Measurements from ENCODE around the gene BRF1. TPM values are rescaled to one million over a fixed set of nuclear protein-coding genes. Genes with fewer than 3 reads are reported as not detected.
A peak's percentile ranks its signal among the peaks of the same experiment; 100 is the strongest.

Gene BRF1
- total RNA-seq, 1 donor from 2014 or later: 61.1 TPM

DNA sequence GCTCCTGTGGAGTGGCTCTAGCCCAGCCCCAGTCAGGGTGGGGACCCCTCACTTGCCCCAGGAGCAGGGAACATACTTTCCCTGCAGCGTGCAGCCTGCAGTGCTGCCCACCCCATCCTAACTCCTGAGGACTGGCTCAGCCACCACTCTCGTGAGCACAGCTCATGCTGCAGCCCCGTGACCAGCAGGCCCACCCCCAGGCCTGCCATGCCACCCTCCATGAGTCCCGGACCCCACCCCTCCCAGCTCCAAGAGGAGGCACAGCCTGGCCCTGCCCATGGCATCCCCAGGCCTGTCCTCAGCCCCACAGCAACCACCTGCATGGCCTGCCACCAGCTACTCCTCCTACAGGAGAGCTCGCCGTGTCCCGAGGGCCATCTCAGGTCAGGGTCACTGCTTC is 128.3 kb downstream of the BRF1 start:
- no peak for DNase-seq

DNA sequence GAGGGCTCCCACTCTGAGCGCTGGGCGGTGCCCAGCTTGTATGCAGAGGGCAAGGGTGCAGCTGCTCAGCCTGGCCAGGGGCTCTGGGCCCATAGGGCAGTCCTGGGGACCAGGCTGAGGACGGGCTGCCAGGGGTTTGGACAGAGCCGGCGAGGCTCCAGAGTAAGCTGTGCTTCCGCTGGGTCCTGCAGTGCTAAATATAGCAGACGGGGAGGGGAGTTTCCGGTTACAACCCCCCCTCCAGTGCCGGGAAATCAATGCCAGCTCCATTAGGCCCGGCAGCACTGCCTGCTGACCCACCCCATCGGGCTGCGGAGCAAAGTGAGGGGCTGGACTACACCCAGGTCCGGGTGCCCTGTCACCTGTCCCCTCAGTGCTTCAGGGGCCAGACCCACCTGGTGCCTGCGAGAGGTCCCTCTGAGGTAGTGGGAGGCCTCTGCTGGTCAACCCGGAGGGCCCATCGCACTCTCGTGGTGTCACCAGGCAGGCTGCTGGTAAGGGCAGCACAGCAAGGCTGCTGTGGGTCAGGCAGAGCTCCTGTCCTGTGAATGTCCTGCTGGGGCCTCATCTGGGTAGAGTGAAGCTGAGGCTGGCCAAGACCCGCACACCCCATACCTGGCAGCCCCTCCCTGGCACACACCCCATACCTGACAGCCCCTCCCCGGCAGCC is 129.7 kb downstream of the BRF1 start:
- no peak for DNase-seq

DNA sequence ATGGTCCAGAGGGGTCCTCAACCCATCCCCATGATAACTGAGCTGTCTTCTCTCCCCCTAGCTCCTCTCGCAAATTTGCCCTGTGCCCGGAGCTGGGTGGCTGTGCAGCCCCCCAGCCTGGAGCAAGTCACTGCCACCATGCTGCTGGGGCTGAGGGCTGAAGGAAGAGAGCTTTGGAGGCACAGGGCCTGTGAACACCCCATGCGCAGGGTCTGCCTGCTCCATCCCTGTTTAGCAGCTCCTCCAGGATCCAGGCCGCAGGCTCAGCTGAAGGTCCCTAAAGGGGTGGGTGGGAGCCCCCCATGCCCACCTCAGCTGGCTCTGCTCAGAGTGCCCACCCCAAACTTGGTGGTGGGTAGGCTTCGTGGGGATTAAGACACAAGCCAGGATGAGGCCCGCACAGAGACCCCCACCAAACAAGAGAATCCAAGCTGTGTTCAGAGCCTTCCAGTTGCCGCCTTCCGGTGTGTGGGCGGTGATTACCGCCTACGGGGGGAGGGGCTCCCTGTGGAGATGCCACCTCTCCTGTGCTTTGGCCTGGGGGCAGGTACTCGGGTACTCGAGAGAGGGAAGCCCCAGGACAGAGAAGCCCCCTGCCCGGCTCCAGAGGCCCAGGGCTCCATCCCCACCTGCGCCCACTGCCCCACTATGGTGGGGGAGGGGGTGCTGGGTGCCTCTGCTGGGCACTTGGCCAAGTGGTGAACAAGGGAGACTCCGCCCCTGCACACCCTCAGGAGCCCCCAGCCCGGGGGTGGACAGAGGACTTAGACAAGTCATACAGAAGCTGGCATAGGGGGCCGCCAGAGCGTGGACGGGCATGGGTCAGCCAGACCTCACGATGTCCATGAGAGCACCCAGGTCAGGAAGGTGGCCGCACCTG is 130.8 kb downstream of the BRF1 start:
- DNase-seq: no peak

DNA sequence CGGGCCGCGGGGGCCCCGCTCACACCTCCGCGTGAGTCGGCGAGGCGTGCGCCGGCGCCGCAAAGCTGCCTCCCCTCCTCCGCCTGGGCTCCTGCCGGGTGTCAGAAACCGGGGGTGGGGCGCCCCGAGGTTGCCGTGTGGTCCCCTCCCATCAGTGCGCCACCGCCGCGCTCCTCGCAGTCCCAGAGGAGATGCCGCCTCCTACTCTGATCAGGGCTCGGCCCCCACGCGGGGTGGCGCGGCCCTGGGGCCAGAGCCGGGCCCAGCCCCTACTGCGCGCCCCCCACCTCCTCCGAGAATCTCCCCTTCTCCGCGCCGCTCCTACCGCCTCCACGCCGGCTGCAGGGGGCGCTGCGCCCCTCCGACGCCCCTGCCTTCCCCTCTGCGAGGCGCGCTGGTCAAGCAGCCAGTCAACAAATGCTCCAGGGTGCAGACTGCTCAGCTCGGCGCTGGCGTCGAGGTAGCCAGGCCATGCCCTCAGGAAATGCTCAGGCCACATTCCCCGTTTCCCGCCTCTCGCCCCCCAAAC is 131.8 kb downstream of the BRF1 start:
- no peak for DNase-seq

DNA sequence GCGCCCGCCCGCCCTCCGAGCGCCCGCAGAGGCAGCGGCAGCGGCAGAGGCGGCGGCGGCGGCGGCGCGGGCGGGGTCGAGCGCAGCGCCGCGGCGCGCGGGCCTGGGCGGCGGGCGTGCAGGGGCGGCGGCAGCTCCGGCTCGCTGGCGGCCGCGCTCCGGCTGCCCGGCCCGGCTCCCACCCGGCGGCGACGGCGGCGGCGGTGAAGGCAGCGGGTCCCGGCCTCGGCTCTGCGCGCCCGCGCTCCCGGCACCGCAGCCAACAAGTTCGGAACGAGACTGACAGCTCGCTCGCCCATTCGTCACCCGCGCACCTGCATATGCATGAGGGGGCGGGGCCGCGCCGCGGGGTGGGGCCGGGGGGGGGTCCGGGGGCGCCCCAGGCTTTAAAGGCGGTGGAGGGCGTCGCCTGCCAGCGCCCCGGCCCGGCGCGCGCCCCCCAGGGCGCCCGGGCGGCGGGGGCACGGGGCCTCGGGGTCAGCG is 132.3 kb downstream of the BRF1 start, which contains the start of gene JAG2:
TSS of gene JAG2 (minus strand) at position 281 of the 483 bp plus-strand sequence. CDS start 356 bp downstream, outside the sequence.
- peak; percentile 43 for DNase-seq

DNA sequence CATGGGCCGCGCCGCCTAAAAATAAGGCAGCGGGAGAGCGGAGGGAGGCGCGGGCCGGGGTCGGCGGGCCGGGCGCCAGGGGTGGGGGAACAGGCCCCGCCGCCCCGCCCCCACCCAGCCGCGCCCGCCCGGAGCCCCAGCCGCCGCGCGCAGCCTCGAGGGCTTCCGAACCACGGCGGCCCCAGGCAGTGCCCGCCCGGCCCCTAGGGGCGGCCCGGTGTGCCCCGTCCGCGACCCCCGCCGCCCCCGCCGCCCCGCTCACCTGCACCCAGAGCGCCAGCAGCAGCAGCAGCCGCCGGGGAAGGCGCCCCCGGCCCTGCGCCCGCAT is 132.7 kb downstream of the BRF1 start:
- no peak for DNase-seq

DNA sequence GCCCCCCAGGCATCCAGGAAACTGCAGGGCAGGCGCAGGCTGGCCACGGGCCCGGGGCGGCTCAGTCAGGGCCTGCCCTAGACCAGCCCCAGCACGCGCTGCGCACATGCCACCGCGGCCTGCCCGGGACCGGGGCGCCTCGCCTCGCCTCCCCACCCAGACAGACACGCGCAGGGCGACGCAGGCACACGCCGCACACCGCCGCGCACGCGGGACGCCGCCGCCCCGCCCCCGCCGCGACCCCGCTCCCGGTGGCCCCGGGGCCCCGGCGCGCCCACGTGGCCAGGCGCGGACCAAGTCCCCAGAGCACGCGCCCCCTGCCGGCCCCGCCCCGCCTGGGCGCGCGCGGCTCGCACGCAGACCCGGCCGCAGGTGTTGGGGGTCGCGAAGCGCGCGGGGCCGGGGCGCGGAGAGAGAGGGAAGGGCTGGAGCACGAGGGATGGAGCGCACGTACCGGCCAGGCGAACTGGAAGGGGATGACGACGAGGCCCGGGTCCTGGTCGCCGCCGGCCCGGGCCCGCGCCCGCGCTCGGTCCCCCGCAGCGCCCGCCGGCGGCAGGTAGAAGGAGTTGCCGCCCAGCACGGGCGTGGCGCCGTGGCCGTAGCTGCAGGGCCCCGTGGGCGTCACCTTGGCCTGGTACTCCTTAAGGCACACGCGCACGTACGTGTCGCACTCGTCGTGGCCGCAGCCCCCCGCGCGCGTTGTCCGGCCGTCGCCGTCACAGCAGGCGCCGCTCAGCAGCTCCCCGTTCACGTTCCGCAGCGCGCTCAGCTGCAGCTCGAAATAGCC is 133.3 kb downstream of the BRF1 start:
- DNase-seq: no peak

DNA sequence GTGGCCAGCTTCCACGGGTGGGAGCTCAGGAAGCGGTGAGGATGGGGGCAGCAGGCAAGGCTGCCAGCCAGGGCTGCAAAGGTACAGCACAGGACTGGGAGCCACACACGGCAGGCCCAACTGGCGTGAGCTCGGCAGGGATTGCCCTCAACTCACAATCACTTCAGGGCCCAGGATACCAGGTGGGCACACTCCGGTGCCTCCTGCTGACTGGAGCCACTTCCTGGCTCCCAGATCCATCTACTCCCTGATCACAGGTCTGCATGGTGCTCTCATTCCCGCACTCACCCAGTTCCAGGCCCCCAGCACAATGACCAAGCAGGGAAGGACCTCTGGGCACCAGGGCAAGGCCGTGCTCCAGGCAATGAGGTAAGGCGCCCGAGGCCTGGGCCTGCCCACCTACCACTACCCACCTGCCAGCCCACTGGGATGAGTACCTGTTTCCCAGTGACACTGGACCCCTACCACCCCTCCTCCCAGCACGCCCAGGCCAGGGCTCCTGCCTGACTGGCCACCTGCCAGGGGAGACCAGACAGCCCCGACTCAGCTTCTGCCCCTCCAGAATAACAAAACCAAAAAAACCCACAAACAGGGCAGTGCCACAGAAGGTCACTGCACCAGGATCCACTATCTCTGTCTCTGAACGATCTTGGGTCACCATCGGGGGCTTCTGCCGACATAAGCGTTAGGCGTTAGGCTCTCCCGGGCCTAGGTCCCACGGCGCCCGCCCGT is 134.1 kb downstream of the BRF1 start:
- DNase-seq: no peak

DNA sequence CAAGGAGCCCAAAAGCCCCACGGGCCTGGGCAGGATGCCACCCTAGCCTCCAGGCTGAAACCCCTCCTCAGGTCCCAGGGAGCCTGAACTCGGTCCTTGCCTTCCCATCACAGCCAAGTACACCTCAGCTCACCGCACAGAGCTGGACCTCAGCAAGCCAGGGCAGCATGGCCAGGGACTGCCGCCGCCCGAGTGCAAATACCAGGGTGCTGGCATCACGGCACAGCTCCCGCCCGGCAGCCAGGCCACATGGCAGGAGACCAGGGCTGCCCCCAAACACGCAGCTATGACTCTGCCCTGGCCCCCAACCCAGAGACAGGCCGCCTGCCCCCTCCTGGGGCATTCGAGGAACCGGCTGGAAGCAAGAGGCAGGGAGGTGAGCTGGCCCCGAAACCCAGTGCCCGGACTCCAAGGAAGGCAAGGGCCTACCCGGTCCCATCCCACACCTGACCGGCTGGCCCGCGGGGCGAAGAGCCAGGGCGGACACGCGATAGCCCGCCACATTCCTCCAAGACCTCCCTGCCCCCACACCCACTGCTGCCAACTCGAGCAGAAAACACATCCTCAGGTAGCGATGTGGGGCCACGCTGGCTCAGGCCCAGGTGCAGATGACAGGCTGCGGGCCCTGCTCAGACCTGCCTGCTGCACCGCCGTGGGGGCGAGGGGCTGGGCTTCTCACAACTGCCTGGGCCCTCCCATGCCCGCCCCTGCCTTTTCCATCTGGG is 134.9 kb downstream of the BRF1 start:
- DNase-seq: no peak

DNA sequence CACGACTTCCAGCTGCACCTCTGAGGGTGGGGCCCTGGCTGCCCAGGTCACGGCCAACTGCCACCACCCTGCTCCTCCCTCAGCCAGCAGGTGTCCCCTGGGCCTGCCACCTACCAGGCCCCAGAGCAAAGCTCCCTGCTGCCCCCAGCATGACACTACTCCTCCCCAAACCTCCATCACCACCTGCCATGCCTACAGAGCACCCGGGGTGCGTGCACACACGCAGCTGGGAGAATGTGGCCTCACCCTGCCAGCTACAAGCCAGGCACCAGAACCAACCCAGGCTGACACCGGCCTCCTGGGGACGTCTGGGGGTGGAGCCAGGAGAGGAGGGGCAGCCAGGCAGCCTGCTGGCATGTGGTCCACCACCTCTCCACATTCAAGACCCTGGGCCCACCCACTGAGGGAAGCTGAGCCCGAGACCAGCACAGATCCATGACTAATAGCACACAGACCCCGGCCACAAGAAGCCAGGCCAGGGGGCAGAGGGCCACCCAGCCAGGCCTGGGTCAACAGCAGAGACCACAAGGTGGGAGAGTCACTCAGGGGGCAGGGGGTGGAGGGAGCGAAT is 135.6 kb downstream of the BRF1 start:
- no peak for DNase-seq

DNA sequence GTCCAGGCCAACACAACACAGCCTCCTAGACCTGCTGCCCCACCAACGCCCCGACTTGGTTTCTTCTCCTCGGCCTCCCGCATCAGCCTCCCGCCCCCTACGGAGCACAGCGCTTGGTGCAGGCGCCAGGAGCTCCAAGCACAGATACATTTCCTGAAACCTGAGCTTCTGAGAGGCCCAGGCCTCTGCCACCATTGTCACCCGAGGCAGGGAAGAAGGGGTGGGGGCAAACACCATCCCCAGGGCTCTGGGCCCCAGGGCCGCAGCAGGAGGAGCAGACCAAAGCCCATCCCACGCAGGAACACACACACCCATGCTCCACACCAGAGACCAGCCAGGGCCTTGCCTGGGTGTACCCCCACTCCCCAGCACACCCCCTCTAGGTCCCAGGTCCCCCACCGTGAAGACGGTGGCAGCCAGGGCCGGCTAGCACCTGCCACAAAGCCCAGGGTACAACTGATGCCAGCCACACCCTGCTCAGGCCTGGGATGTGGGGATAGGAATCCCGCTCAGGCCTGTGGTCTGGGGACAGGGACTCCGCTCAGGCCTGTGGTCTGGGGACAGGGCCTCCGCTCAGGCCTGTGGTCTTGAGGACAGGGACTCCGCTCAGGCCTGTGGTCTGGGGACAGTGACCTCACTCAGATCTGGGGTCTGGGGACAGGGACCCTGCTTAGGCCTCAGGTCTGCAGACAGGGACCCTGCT is 137.6 kb downstream of the BRF1 start:
- DNase-seq: no peak

DNA sequence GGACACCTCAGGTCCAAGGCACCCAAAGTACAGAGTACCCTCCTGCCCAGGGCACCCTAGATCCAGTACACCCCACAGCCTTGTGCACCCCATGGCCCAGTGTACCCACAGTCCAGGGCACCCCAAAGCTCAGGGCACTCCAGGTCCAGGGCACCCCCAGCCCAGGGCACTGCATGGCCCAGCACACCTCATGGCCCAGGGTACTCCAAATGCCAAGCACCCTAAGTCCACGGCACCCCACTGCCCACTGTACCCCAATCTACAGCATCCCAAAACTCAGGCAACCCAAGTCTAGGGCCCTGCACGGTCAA is 138.2 kb downstream of the BRF1 start:
- DNase-seq: no peak

DNA sequence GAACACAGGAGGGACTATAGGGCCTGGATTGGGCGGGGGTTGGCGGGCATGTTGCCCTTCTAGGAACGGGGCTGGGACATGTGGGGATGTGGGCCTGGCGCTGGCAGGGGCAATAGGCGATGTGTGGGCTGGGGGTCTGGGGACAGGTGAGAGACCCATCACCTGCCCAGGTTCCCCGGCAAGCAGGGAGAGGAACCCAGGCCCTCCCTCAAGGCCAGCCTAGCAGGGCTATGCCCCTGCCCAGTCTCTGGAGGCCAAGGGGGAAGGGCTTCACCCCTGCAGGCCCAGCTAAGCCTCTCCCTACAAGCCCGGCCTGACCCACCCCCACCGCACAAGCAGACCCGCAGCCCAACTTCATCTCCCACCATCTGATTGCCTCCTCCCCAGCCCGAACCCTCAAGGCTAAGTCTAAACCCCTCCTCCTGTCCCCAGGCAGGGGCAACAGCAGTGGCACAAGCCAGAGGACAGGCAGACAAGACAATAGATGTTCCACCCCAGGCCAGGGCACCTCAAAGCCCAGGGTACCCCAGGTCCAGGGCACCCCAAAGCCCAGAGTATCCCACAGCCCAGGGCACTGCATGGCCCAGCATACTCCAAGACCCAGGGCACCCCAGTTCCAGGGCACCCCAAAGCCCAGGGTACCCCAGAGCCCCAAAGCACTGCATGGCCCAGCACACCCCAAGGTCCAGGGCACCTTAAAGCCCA is 138.7 kb downstream of the BRF1 start:
- no peak for DNase-seq

DNA sequence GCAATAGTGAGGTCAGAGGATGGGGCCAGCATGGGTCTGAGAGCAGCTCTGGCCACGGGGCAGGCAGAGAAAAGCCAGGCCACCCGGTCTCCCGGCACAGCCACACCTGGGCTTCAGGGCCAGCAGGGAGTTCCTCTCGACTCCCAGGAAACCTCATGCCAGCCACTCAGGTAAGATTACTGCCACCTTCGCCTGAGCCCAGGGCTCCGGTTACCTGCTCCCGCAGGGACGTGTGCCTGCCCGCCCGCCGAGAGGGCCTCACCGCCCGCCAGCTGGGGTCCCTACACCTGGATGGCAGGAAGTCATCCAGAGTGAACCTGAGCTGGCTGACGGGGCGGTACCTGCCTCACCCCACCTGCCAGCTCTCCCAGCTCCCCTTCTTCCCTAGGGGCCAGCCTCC is 139.5 kb downstream of the BRF1 start:
- DNase-seq: no peak

DNA sequence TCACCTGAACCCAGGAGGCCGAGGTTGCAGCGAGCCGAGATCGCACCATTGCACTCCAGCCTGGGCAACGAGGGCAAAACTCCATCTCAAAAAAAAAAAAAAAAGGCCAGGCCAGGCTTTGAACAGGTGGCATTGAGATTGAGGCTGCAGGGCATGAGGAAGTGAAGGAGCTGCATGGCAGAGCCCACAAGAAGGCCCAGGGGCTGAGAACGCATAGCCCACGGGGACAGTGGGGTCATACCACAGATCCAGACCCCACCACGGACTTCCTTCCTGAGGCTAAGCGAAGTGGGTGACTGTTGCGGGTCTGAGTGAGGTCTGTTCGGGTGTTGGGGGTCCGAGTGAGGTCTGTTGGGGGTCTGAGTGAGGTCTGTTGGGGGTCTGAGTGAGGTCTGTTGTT is 140.0 kb downstream of the BRF1 start:
- no peak for DNase-seq

DNA sequence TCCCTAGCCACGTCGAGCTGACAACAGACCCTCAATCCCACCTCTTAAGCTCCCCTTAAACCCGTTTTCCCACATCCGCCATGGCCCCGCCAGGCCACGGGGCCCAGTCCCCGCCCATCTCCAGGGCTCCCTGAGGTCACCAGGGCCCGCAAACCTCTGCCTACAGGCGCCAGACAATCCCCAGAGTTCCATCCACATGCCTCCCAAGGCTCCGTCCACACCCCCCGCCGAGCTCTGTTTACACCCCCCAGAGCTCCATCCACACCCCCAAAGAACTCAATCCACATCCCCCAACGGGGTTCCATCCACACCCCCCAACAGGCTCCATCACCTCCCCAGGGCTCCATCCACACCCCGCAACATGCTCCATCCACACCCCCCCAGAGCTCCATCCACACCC is 141.5 kb downstream of the BRF1 start:
- DNase-seq: no peak

Data from occipital lobe (tissue), 2 donors.